SKM-1 treated with dmso at 0.1 percent for 144 hours (cell line): ENCODE measurements around the gene GIMAP7.
"Not testable (repeated sequence)": the region's sequence is repeated elsewhere in the genome, so short reads cannot be mapped to it uniquely, and the experiment has no call there.

Experiments used
- DNase-seq: peaks from one replicate; lab custom pipeline; 2025; ENCODE audit not compliant: unreplicated experiment; lab: John Stamatoyannopoulos, UW

The GIMAP7 gene

GRCh38 chr7:150514748-150515222 is at the start of gene GIMAP7:
GIMAP7 (plus strand) TSS chr7:150514872; CDS start chr7:150519975, 5,103 bp downstream.
- no peak for DNase-seq

GRCh38 chr7:150464962-150465361 is 49.7 kb upstream of the GIMAP7 start:
- DNase-seq, result no peak

- no peak for DNase-seq
Observed at GRCh38 chr7:150465414-150465813, 49.3 kb upstream of the GIMAP7 start.

- no peak for DNase-seq
Observed at GRCh38 chr7:150466477-150466876, 48.2 kb upstream of the GIMAP7 start.

- no peak for DNase-seq
Observed at GRCh38 chr7:150468241-150468640, 46.4 kb upstream of the GIMAP7 start.

- DNase-seq, result no peak
Observed at GRCh38 chr7:150471886-150472285, 42.8 kb upstream of the GIMAP7 start.

- no peak for DNase-seq
Observed at GRCh38 chr7:150473902-150474301, 40.8 kb upstream of the GIMAP7 start.

- DNase-seq, result no peak
Observed at GRCh38 chr7:150476285-150476684, 38.4 kb upstream of the GIMAP7 start.

GRCh38 chr7:150476819-150477631 is 37.6 kb upstream of the GIMAP7 start:
- no peak for DNase-seq

- DNase-seq, result no peak
Observed at GRCh38 chr7:150479023-150479716, 35.5 kb upstream of the GIMAP7 start.

- DNase-seq, result no peak
Observed at GRCh38 chr7:150481186-150481920, 33.3 kb upstream of the GIMAP7 start.

- no peak for DNase-seq
Observed at GRCh38 chr7:150481922-150482321, 32.8 kb upstream of the GIMAP7 start.

GRCh38 chr7:150483514-150483913 is 31.2 kb upstream of the GIMAP7 start:
- DNase-seq, result not testable (repeated sequence)

- DNase-seq, result not testable (repeated sequence)
Observed at GRCh38 chr7:150484071-150484470, 30.6 kb upstream of the GIMAP7 start.

- no peak for DNase-seq
Observed at GRCh38 chr7:150487625-150488024, 27.0 kb upstream of the GIMAP7 start.

GRCh38 chr7:150489782-150490181 is 24.9 kb upstream of the GIMAP7 start:
- DNase-seq, result peak; percentile 43

GRCh38 chr7:150493442-150493841 is 21.2 kb upstream of the GIMAP7 start:
- DNase-seq, result not testable (repeated sequence)

- no peak for DNase-seq
Observed at GRCh38 chr7:150502519-150502918, 12.2 kb upstream of the GIMAP7 start.

- DNase-seq, result no peak
Observed at GRCh38 chr7:150503155-150503554, 11.5 kb upstream of the GIMAP7 start.

GRCh38 chr7:150503581-150503980 is 11.1 kb upstream of the GIMAP7 start:
- no peak for DNase-seq

- DNase-seq, result no peak
Observed at GRCh38 chr7:150507947-150508602, 6.6 kb upstream of the GIMAP7 start.
